ENCODE measurements around the gene ACSF3. TPM values are rescaled to one million over a fixed set of nuclear protein-coding genes. Genes with fewer than 3 reads are reported as not detected.

ACSF3 gene
- total RNA-seq, 1 experiment from 2014 or later = 34.0 TPM

DNA sequence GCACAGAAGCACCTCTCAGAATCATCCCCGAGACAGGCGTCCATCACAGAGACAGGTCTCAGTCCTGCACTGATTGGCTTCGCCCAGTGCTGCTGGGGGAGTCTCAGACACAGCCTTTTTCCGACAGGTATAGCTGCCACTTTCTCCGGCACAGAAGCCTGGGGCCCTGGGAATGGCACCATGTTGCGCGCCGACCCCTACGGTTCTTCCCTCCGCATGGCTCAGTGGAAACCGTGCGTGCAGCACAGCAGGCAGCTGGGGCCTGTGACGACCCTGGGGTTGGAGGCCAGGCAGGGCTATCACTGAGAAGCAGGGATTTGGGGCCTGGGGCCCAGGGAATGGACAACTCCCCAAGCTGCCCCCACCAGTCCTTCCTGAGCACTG is 48.2 kb downstream of the ACSF3 start:
- Histone ChIP-seq H3K4me1 (replicated peaks; ENCODE audit: insufficient read depth) (no peaks in the 10 kb centered on the region), H2AFZ (no peak overlapping the region), H3K4me2 (no peak overlapping the region), H3K27ac (no peak overlapping the region), H3K4me3 (no peak overlapping the region), H3K9me3 (ENCODE audit: insufficient read depth, low read depth) (no peaks in the 10 kb centered on the region), H3K27me3 (ENCODE audit: insufficient read depth, low read depth) (no peaks in the 10 kb centered on the region), H3K9me2 (ENCODE audit: insufficient read depth) (no peaks in the 10 kb centered on the region), H3F3A (ENCODE audit: insufficient read depth, low read depth) (no peaks in the 10 kb centered on the region), H3K36me3 (ENCODE audit: low read depth) (no peaks in the 10 kb centered on the region), H4K20me1 (ENCODE audit: insufficient read depth) (no peaks in the 10 kb centered on the region; the same call in 1 of the 2 replicates), H3K79me2 (ENCODE audit: low read depth) (no peaks in the 10 kb centered on the region)
- BruUV-seq (replicated peaks) = no TSS peak
- ChIA-PET POLR2A (ENCODE audit: unreplicated experiment) (no interaction called here), CTCF (no interaction called here)
- intact Hi-C loops (cut with micrococcal nuclease; ENCODE audit: unreplicated experiment) = no loop called here
- no peak for TF ChIP-seq CTCF (conservative IDR thresholded peaks at IDR 0.05)
- no peak for TF ChIP-seq EZH2 (IDR thresholded peaks at IDR 0.05; ENCODE audit: low read depth)
- DNase-seq = no peak

GRCh38 chr16:89142474-89143195 is 49.0 kb downstream of the ACSF3 start:
- H4K20me1 ChIP-seq (ENCODE audit: insufficient read depth) = no peaks in the 10 kb centered on the region; the same call in 1 of the 2 replicates
- H3K27ac ChIP-seq = no peak overlapping the region
- no peak overlapping the region for H3K4me3 ChIP-seq
- no peaks in the 10 kb centered on the region for H3K27me3 ChIP-seq (ENCODE audit: insufficient read depth, low read depth)
- no peak for DNase-seq
- H3K9me3 ChIP-seq (ENCODE audit: insufficient read depth, low read depth) = no peaks in the 10 kb centered on the region
- H3K4me1 ChIP-seq (replicated peaks; ENCODE audit: insufficient read depth) = no peaks in the 10 kb centered on the region
- no peak overlapping the region for H2AFZ ChIP-seq
- no peaks in the 10 kb centered on the region for H3F3A ChIP-seq (ENCODE audit: insufficient read depth, low read depth)
- POLR2A ChIA-PET (ENCODE audit: unreplicated experiment) = no interaction called here
- TF ChIP-seq CTCF (conservative IDR thresholded peaks at IDR 0.05) (no peak), EZH2 (IDR thresholded peaks at IDR 0.05; ENCODE audit: low read depth) (no peak)
- no peaks in the 10 kb centered on the region for H3K36me3 ChIP-seq (ENCODE audit: low read depth)
- BruUV-seq (replicated peaks) = no TSS peak
- H3K79me2 ChIP-seq (ENCODE audit: low read depth) = no peaks in the 10 kb centered on the region
- intact Hi-C loops (cut with micrococcal nuclease; ENCODE audit: unreplicated experiment) = no loop called here
- CTCF ChIA-PET = no interaction called here
- no peak overlapping the region for H3K4me2 ChIP-seq
- H3K9me2 ChIP-seq (ENCODE audit: insufficient read depth) = no peaks in the 10 kb centered on the region

DNA sequence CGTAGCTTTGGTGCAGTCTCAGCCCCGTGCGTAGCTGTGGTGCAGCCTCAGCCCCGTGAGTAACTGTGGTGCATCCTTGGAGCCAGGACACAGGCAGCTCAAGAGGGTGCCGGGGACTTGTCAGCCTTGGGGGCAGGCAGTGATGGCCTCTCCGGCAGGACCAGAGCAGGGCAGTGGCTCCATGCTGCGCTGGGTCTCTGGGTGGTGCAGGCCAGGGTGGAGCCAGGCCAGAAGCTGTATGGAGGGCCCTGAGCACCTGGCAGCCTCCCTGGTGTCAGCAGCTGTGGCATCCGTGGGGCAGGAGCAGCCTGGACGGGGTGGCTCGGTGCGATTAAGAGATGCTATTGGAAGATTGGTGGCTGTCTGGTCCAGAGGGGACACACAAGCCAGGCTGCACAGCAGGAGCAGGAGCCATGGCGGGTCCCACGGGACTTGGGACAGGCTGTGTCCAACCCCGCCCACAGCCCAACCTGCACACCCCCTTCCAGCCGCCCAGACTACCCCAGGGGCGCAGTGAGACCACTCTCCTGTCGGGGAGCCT is 49.6 kb downstream of the ACSF3 start:
- no peak for DNase-seq
- Histone ChIP-seq H3K9me2 (ENCODE audit: insufficient read depth) (no peaks in the 10 kb centered on the region), H4K20me1 (ENCODE audit: insufficient read depth) (no peaks in the 10 kb centered on the region; the same call in 1 of the 2 replicates), H3K4me3 (no peak overlapping the region), H3K27ac (no peak overlapping the region), H3K4me2 (no peak overlapping the region), H3K4me1 (replicated peaks; ENCODE audit: insufficient read depth) (no peaks in the 10 kb centered on the region), H3K79me2 (ENCODE audit: low read depth) (no peaks in the 10 kb centered on the region), H3F3A (ENCODE audit: insufficient read depth, low read depth) (no peaks in the 10 kb centered on the region), H3K27me3 (ENCODE audit: insufficient read depth, low read depth) (no peaks in the 10 kb centered on the region), H2AFZ (no peak overlapping the region), H3K36me3 (ENCODE audit: low read depth) (no peaks in the 10 kb centered on the region), H3K9me3 (ENCODE audit: insufficient read depth, low read depth) (no peaks in the 10 kb centered on the region)
- intact Hi-C loops (cut with micrococcal nuclease; ENCODE audit: unreplicated experiment) = no loop called here
- no TSS peak for BruUV-seq (replicated peaks)
- ChIA-PET POLR2A (ENCODE audit: unreplicated experiment) (no interaction called here), CTCF (no interaction called here)
- no peak for TF ChIP-seq CTCF (conservative IDR thresholded peaks at IDR 0.05)
- TF ChIP-seq EZH2 (IDR thresholded peaks at IDR 0.05; ENCODE audit: low read depth) = no peak

All from PC-9 (cell line).